GM12892 (cell line): ENCODE results near the gene ECHS1. TPM values are rescaled to one million over a fixed set of nuclear protein-coding genes. Genes with fewer than 3 reads are reported as not detected.
A peak's percentile ranks its signal among the peaks of the same experiment; 100 is the strongest.
"Not testable (repeated sequence)": the region's sequence is repeated elsewhere in the genome, so short reads cannot be mapped to it uniquely, and the experiment has no call there.

Source experiments
- DNase-seq: peaks from one replicate; pipeline ENCODE4 v3.0.0; 2011; ENCODE audit not compliant: insufficient read length
- FAIRE-seq: peaks from 2 replicates; lab custom pipeline; 2011; peaks lifted over from hg19 to GRCh38; lab: Jason Lieb, UNC
- POLR2A ChIP-seq: IDR thresholded peaks from 2 replicates; pipeline ENCODE4 v1.6.1; 2011; ENCODE audit warnings: low read depth, low read length, control low read depth
- POLR2AphosphoS5 ChIP-seq: IDR thresholded peaks from 2 replicates; pipeline ENCODE4 v1.6.1; 2011; ENCODE audit warnings: low read depth, low read length, control low read depth
- TAF1 ChIP-seq: IDR thresholded peaks from 2 replicates; pipeline ENCODE4 v1.6.1; 2011; ENCODE audit warnings: low read depth, mild to moderate bottlenecking, control low read depth, low read length, borderline replicate concordance
- polyA plus RNA-seq: library from polyadenylated mRNA; unstranded; fragments of >200 nt; gene quantifications from one replicate; pipeline ENCODE4 v1.2.1, GENCODE V29; 2012; ENCODE audit warnings: missing spikeins, inconsistent platforms; ENCODE audit not compliant: missing spikeins

The ECHS1 gene
- 79.0 TPM for polyA plus RNA-seq

DNA sequence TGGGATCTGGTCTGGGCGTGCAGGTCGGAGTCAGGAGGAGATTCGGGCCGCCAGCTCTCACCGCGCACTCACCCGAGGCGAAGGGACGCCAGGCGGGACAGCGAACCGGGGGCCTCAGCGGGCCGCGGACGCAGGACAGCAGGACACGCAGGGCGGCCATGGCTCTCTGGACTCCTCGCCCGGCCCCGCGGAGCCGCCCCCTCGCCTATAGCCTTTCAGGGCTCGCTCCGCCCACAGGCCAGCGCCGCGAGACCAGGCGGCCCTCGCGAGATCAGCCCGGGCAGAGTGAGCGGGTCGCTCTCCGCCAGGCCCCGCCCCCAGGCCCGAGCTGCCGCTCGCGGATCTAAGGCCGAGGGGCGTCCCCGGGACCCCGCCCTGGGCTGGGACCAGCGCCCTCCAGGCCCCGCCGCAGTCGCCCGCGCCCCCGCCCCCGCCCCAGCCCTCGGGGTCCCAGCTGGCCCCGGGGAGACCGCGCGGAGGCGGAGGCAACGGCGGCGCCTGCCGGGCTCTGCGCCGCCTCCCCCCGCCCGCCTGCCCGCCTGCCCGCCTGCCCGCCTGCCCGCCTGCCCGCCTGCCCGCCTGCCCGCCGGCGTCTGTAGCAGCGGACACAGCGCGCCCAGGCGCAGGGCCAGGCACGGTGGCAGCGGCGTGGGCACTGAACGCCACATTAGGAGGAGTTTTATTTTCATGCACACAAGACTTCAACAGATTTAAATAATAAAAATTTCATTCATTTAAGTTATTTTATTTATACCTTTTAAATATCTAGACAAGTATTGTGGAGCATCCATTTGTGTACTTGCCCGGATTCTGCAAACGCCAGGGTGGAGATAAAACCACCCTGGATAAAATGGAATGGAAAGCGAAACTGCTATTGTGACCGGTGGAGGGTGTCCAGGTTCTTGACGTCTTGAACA lies at the start of gene ECHS1:
Gene ECHS1, minus strand, starts transcription at position 181 of the 917 bp plus-strand sequence. Its CDS starts 21 bp downstream, at position 160.
- peak; percentile 94 for FAIRE-seq
- TF ChIP-seq POLR2A (peak; percentile 90; the same call in 1 of the 2 replicates), POLR2AphosphoS5 (peak; percentile 84), TAF1 (peak; percentile 50; the same call in 1 of the 2 replicates)
- DNase-seq = peak; percentile 100

DNA sequence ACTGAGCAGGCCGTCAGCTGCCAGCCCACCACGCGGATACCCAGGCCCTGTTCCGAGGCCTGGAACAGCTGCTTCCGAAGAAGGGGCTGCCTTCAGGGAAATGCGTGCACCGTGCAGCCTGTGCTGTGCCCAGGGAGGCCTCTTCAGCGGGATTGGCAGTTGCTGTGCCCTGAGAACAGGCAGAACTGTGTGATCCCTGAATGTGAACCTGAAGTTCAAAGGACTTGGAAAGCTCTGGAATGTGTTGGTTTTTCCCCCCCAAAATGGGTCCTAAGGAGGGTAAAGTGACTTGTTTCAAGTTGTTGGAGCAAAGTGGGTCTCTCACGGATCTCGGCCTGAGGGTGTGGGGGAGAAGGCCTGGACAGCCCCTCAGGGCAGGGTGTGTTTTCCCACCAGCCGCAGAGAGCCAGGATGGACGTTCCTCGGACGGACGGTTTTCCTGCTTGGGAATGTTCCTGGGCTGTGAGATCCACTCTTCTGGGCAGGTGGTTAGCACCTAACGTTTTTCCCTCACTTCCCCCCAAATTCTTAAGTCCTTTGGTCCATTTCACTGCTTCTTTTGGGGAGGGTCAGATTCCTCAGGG lies 49.2 kb upstream of the ECHS1 start:
- FAIRE-seq (no peak), DNase-seq (no peak)
- TF ChIP-seq POLR2A (no peak), TAF1 (no peak), POLR2AphosphoS5 (no peak)

DNA sequence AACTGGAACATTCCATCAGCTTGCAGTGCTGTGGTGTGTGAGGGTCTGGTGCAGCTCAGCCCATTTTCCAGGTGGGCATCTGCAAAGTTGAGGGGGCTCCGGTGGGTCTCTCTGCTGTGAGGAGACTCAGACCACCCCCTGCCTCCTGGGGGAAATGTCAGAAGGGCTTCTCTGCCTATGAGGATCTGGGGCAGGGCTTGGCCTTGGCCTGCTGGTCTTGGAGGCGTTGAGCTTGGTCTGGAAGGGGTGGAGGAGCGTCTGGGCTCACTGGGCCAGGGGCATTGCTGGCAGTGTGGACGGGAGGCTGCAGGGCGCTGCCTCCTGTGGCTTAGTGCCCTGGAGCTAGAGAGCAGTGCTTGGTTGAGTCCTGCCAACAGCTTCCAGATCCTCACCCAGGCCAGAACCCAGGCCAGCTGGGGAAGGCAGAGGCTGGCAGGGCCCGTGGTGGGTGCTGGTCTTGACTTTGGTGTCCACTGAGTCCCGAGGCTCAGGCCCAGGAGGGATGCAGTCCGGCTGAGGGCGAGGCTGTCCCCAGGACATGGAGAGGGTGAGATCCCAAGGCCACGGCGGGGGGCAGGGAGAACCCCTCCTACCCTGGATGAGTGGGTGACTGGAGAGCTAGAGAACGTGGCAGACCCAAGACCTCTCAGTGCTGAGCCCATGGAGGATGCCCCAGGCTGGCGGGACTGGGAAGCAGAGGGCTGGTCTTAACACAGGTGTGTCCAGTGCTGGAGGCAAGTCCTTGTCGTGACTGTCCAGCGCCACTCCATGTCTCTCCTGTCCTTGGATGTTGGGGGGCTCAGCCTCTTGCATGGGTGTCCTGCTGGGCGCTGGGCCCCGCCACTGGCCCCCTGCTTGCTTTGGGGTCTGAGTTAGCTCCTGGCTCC lies 48.4 kb upstream of the ECHS1 start:
- TF ChIP-seq POLR2AphosphoS5 (no peak), POLR2A (no peak), TAF1 (no peak)
- no peak for DNase-seq
- no peak for FAIRE-seq

DNA sequence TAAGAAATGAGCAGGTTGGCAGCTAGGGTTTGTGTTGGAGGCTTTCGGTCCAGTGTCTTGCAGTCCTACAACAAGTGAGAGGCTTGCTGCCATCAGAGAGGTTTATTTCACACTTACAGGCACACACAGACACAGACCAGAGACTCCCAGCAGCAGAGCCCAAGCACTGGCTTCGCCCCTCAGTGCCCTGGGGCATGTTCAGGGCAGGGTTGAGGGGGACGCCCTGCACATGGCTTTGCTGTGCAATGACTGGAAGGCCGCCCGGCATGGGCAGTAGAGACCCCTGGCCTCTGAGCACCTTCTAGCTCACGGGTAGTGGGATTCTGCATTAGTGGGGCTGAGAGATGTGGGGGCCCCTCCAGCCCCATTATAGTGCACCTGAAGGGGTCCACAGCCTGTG lies 47.4 kb upstream of the ECHS1 start:
- TF ChIP-seq POLR2A (no peak), POLR2AphosphoS5 (no peak), TAF1 (no peak)
- DNase-seq = no peak
- no peak for FAIRE-seq

DNA sequence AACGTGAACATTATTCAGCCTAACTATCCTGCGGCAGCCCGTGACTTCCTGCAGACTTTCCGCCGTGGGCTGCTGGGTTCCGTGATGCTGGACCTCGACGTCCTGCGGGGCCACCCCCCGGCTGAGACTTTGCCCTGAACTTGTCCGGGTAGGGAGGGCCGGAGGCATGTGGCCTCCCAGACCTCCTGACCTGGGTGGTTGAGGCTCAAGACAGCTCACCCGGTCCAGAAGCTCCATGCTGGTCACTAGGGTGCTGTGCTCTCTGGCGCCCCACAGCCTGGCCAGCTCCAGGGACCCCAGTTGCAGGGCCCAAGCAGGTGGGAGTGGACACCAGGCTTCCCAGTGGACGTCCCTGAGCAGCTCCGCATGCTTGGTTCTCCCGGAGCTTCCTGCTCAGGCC lies 46.9 kb upstream of the ECHS1 start:
- FAIRE-seq (no peak), DNase-seq (no peak)
- TF ChIP-seq TAF1 = no peak
- TF ChIP-seq POLR2AphosphoS5 = no peak
- no peak for TF ChIP-seq POLR2A

DNA sequence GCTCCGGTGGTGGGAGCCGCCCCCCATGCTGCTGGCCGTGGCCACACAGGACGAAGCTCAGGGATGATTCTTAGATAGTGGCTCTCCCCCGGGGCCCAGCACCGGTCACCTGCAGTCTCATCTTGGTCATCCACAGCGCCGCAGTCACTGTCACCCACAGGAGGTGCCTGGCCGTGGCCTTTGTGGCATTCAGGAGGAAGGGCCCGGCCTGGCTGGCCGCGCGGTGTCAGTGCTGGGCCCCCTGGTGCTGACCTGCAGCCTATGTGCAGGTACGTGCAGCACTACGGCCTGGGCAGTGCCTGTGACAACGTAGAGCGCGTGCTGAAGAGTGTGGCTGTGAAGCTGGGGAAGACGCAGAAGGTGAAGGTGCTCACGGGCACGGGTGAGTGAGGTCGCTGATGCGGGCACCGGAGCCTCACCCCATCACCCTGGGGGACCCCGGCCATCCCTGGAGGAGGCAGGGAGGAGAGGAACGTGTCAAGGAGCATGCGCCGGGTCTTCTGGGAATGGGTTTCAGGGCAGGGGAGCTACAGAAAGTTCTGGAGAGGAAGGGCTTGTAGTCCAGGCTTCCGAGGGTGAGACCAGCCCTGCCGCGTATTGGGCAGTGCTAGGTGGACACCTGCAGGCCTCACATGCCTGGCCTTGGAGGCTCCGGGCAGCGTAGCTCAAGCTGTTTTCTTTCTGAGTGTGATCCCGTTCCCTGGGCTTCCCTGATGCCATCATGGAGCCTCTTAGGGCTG lies 46.2 kb upstream of the ECHS1 start:
- no peak for FAIRE-seq
- DNase-seq = no peak

DNA sequence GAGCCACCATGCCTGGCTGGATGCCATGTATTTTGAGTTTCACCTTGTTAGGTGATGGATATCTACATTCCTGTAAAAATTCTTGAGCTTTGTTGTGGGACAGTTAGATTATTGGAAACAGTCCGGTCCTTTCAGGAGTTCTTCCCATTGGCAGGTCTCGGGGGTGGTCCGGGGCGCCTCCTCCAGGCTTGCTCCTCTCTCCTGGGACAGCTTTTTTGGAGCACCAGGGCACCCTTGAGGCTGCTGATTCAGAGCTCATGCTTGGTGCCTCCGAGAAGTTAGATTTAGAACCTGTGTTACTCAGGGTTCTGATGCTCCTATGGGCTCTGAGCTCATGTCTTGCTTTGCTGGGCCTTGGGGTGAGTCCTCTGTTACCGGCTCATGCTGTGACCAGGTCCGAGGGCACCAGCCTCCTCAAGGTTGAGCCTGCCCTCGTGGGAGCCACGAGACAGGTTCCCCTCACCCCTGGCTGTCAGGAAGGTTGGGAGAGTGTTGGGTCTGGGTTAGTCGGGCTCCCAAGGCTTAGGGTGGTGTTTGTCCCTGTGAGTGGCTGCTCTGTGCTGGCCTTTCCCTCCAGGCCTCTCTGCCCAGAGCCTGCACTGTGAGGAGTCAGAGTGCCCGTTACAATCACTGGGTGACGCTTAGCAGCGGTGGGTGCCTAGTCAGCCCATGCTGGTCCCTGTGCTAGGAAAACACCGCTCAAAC lies 45.3 kb upstream of the ECHS1 start:
- no peak for FAIRE-seq
- TF ChIP-seq POLR2A (0 out of 2 replicates have a peak, but pooled peaks have one; percentile 36), POLR2AphosphoS5 (no peak), TAF1 (no peak)
- DNase-seq = no peak

More for the DNA sequence above, 46.2 kb upstream of the ECHS1 start:
- TF ChIP-seq POLR2A (no peak), TAF1 (no peak), POLR2AphosphoS5 (no peak)

DNA sequence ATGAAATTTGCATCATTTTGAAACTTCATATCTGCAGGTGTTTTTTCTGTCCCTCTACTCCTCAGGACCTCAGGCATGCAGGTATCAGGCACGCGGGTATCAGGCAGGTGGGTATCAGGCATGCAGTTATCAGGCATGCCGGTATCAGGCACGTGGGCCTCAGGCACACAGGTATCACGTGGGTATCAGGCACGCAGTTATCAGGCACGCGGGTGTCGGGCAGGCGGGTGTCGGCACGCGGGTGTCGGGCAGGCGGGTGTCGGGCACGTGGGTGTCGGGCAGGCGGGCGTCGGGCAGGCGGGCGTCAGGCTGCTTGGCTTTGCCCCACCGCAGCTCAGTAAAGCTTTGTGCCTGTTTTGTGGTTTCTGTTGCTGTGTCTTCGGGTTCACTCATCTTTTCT lies 42.6 kb upstream of the ECHS1 start:
- DNase-seq (no peak), FAIRE-seq (no peak)
- no peak for TF ChIP-seq POLR2AphosphoS5
- no peak for TF ChIP-seq TAF1
- no peak for TF ChIP-seq POLR2A

DNA sequence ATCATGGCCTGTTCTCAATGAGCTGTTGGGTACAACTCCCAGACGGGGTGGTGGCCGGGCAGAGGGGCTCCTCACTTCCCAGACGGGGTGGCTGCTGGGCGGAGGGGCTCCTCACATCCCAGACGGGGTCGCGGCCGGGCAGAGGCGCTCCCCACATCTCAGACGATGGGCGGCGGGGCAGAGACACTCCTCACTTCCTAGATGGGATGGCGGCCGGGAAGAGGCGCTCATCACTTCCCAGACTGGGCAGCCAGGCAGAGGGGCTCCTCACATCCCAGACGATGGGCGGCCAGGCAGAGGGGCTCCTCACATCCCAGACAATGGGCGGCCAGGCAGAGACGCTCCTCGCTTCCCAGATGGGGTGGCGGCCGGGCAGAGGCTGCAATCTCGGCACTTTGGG lies 41.2 kb upstream of the ECHS1 start:
- FAIRE-seq, DNase-seq: not testable (repeated sequence)

DNA sequence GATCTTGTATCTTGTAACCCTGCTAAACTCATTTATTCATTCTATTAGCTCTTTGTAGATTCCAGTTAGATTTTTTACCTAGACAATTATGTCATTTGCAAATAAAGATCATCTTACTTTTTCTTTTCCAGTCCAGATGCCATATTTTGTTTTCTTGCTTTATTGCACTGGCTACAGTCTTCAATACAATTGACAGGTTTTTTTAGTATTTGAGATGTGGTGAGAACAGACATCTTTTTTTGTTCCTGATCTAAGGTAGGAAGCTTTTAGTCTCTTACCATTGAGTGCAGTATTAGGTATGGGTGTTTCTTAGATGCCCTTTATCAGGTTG lies 39.2 kb upstream of the ECHS1 start:
- FAIRE-seq = no peak

More for the DNA sequence above, 39.2 kb upstream of the ECHS1 start:
- DNase-seq = no peak
- TF ChIP-seq POLR2AphosphoS5 (no peak), POLR2A (no peak)
